Activated T-helper 17 cell treated with anti-CD3 and anti-CD28 coated beads, Interleukin-2, amount 50 U/mL, for 72 hours (primary cell): ENCODE measurements around the gene VSIG2. TPM values are rescaled to one million over a fixed set of nuclear protein-coding genes. Genes with fewer than 3 reads are reported as not detected.

Experiments used
- ATAC-seq: fragments of 150-1000 bp; cut with Tn5 transposase; replicated peaks from 2 replicates; pipeline ENCODE4 v1.10.0; 2021; ENCODE audit warnings: mild to moderate bottlenecking, moderate library complexity
- H3K27ac Mint-ChIP-seq: one replicate; pipeline ENCODE4 v1.8.0; 2022; ENCODE audit warnings: mixed read lengths
- H3K27me3 Mint-ChIP-seq: one replicate; pipeline ENCODE4 v1.8.0; 2022; ENCODE audit warnings: mixed read lengths
- H3K36me3 Mint-ChIP-seq: one replicate; pipeline ENCODE4 v1.8.0; 2022; ENCODE audit warnings: low read depth, mild to moderate bottlenecking, mixed read lengths
- H3K4me1 Mint-ChIP-seq: one replicate; pipeline ENCODE4 v1.8.0; 2022; ENCODE audit warnings: mixed read lengths
- H3K4me3 Mint-ChIP-seq: one replicate; pipeline ENCODE4 v1.8.0; 2022; ENCODE audit warnings: mild to moderate bottlenecking, mixed read lengths
- H3K9me3 Mint-ChIP-seq: one replicate; pipeline ENCODE4 v1.8.0; 2022; ENCODE audit warnings: mixed read lengths
- total RNA-seq, 2 donors: library from RNA; stranded (reverse); gene quantifications; one replicate each; pipeline ENCODE4 v1.2.3, GENCODE V29; 2022

Gene VSIG2
- total RNA-seq, 2 donors from 2014 or later, result not detected

- no peaks in the 10 kb centered on the region for H3K36me3 Mint-ChIP-seq
- ATAC-seq, result no peak
- H3K9me3 Mint-ChIP-seq, result no peaks in the 10 kb centered on the region
- peak overlapping the region; percentile 83 for H3K4me3 Mint-ChIP-seq
- peak overlapping the region; percentile 69 for H3K27ac Mint-ChIP-seq
- no peaks in the 10 kb centered on the region for H3K4me1 Mint-ChIP-seq
- no peaks in the 10 kb centered on the region for H3K27me3 Mint-ChIP-seq
Observed at GRCh38 chr11:124747406-124748099, 4.5 kb downstream of the VSIG2 start.

DNA sequence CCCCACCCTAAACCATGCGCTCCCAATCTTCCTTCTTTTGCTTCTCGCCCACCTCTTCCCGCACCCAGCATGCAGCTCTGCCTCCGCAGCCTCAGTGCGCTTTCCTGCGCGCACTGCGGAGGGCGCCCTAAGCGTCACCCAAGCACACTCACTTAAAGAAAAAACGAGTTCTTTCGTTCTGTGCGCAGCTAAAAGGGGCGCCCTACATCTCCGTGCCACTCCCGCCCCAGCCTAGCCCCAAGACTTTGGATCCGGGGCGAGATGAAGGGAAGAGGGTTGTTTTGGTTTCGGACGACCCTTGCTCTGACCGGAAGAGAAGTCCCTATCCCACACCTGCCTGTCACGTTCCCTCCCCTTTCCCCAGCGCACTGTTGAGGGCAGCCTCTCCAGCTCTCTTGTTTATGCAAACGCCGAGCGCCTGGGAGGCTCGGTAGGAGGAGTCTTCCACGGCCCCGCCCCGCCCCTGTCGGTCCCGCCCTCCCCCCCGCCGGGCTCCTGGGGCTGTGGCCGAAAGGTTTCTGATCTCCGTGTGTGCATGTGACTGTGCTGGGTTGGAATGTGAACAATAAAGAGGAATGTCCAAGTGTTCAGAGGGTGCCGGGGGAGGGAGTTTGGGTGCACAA is 5.3 kb downstream of the VSIG2 start:
- peak overlapping the region; percentile 83 for H3K4me3 Mint-ChIP-seq
- no peaks in the 10 kb centered on the region for H3K27me3 Mint-ChIP-seq
- H3K36me3 Mint-ChIP-seq, result no peaks in the 10 kb centered on the region
- H3K9me3 Mint-ChIP-seq, result no peaks in the 10 kb centered on the region
- H3K4me1 Mint-ChIP-seq, result no peaks in the 10 kb centered on the region
- peak; percentile 93 for ATAC-seq
- H3K27ac Mint-ChIP-seq, result peak overlapping the region; percentile 69

GRCh38 chr11:124745835-124746620 is 6.0 kb downstream of the VSIG2 start:
- H3K27ac Mint-ChIP-seq, result peak overlapping the region; percentile 69
- no peaks in the 10 kb centered on the region for H3K9me3 Mint-ChIP-seq
- H3K4me3 Mint-ChIP-seq, result peak overlapping the region; percentile 83
- ATAC-seq, result peak; percentile 19
- H3K27me3 Mint-ChIP-seq, result no peaks in the 10 kb centered on the region
- H3K4me1 Mint-ChIP-seq, result no peaks in the 10 kb centered on the region
- H3K36me3 Mint-ChIP-seq, result no peaks in the 10 kb centered on the region

DNA sequence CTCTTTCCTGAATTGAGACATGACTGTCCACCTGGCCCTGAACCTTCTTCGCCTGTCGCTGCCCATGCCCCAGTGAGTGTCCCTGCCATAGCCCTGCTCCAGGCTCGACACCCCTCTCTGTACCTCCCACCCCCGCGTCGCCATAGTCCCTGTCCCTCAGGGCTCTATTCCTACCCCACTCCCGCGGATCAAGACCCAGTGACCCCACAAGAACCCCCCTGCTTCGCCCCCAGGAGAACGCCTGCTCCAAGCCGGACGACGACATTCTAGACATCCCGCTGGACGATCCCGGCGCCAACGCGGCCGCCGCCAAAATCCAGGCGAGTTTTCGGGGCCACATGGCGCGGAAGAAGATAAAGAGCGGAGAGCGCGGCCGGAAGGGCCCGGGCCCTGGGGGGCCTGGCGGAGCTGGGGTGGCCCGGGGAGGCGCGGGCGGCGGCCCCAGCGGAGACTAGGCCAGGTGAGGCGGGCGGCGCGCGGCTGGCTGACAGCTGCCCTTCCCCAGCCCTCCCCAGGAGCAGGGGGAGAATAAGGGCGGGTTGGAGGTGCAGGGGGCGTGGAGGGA is 6.7 kb downstream of the VSIG2 start:
- Mint-ChIP-seq H3K4me1 (peaks cover 6% of the 10 kb centered on the region), H3K9me3 (no peaks in the 10 kb centered on the region), H3K27ac (no peak overlapping the region), H3K36me3 (no peaks in the 10 kb centered on the region), H3K27me3 (no peaks in the 10 kb centered on the region), H3K4me3 (peak overlapping the region; percentile 83)
- ATAC-seq, result no peak

- Mint-ChIP-seq H3K27me3 (no peaks in the 10 kb centered on the region), H3K4me1 (peaks cover 12% of the 10 kb centered on the region), H3K9me3 (no peaks in the 10 kb centered on the region), H3K4me3 (no peak overlapping the region), H3K36me3 (no peaks in the 10 kb centered on the region), H3K27ac (no peak overlapping the region)
- ATAC-seq, result no peak
Observed at GRCh38 chr11:124743050-124743449, 9.0 kb downstream of the VSIG2 start.

- Mint-ChIP-seq H3K27ac (no peak overlapping the region), H3K4me1 (peaks cover 12% of the 10 kb centered on the region)
- ATAC-seq, result no peak
Observed at GRCh38 chr11:124742555-124742954, 9.5 kb downstream of the VSIG2 start.

GRCh38 chr11:124740277-124740882 is 11.7 kb downstream of the VSIG2 start:
- peak; percentile 64 for ATAC-seq
- no peak overlapping the region for H3K27ac Mint-ChIP-seq
- H3K9me3 Mint-ChIP-seq, result no peaks in the 10 kb centered on the region

More at GRCh38 chr11:124742555-124742954, 9.5 kb downstream of the VSIG2 start:
- Mint-ChIP-seq H3K36me3 (no peaks in the 10 kb centered on the region), H3K9me3 (no peaks in the 10 kb centered on the region), H3K4me3 (no peak overlapping the region), H3K27me3 (no peaks in the 10 kb centered on the region)

DNA sequence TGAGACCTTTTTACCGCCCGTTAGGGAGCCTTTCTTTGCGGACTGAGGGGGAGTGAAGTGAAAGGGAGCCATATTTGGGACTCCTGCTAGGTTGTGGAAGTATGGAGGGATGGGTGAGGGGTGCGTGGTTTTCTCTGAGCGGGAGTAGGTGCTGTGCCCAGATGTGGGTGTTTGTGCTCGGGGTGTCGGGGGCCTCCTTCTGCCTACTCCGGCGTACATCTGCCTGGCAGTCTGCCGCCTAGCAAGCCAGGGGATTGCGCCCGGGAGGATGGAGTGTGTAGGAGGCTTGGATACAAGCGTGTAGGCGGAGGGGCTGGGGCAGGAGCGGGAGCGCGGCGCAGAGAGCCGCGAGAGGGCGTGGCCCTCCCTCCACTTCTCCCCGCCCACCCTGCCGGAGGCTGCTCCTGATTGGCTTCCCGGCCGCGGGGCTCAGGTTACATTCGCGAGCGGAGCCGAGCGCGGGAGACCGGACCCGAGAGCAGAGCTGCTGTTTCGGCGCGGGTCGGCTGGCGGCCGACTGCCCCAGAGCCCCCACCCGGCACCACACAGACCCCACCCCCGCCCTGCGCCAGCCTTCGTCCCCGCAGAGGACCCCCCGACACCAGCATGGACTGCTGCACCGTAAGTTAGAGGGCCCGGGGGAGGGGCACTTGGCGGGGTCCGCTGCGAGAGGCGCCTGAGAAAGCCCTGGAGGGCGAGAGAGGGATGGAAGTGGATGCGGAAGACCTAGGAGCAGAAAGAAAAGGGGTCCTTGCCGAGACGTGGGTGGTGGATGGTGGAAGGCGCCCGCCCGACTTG is 12.4 kb downstream of the VSIG2 start, which contains the start of gene NRGN:
Gene NRGN (plus strand): TSS at position 464 of the 798 bp plus-strand sequence. CDS start 143 bp downstream, at position 607.
- H3K36me3 Mint-ChIP-seq, result no peaks in the 10 kb centered on the region
- H3K4me3 Mint-ChIP-seq, result peak within 1 kb of the TSS; percentile 88
- peak; percentile 94 for ATAC-seq
- no peaks in the 10 kb centered on the region for H3K9me3 Mint-ChIP-seq
- peak within 1 kb of the TSS; percentile 20 for H3K27ac Mint-ChIP-seq
- H3K27me3 Mint-ChIP-seq, result no peaks in the 10 kb centered on the region
- H3K4me1 Mint-ChIP-seq, result peaks cover 12% of the 10 kb centered on the region

More at GRCh38 chr11:124740277-124740882, 11.7 kb downstream of the VSIG2 start:
- no peaks in the 10 kb centered on the region for H3K36me3 Mint-ChIP-seq
- peak overlapping the region; percentile 88 for H3K4me3 Mint-ChIP-seq
- no peaks in the 10 kb centered on the region for H3K27me3 Mint-ChIP-seq
- peaks cover 12% of the 10 kb centered on the region for H3K4me1 Mint-ChIP-seq

DNA sequence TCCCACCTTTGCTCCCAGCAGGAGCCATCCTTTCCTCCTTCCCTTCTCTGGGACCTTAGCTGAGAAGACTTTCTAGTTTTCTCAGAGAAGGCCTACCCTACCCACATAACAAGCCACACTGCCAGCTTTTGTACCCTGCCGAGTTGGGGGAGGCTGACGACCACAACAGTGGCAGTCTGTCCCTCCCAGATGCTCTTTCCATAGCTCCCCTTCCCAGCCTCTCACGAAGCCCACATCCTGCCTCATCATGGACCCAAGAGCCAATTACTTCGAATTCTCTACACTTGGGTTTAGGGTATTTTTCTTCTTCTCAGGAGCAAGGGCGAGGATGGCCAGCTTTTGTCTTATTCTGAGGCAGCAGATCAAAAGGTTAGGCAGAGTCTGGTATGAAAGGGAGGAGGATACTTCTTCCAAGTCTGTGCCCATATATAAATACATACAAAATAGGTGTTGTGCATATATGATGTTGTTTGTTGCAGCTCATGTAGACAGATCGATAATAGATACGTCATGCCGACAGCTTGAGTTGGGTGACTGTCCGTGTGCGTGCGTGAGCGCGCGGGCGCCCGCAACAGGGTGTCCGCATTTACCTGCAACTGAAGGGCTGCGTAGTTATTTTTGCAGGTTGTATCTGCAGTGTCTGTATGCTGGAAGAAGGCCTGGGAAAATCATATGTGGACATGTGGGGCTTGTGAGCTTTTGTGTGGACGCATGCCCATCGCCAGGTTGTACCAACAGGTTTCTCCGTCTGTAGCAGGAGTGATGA is 13.2 kb downstream of the VSIG2 start:
- no peak for ATAC-seq
- Mint-ChIP-seq H3K9me3 (no peaks in the 10 kb centered on the region), H3K4me3 (peak overlapping the region; percentile 88), H3K27me3 (no peaks in the 10 kb centered on the region), H3K4me1 (peaks cover 12% of the 10 kb centered on the region), H3K36me3 (no peaks in the 10 kb centered on the region), H3K27ac (peak overlapping the region; percentile 20)

- H3K27ac Mint-ChIP-seq, result no peak overlapping the region
- no peaks in the 10 kb centered on the region for H3K36me3 Mint-ChIP-seq
- H3K9me3 Mint-ChIP-seq, result no peaks in the 10 kb centered on the region
- H3K27me3 Mint-ChIP-seq, result no peaks in the 10 kb centered on the region
- H3K4me1 Mint-ChIP-seq, result peaks cover 12% of the 10 kb centered on the region
- no peak for ATAC-seq
- H3K4me3 Mint-ChIP-seq, result no peak overlapping the region
Observed at GRCh38 chr11:124737638-124738305, 14.3 kb downstream of the VSIG2 start.

DNA sequence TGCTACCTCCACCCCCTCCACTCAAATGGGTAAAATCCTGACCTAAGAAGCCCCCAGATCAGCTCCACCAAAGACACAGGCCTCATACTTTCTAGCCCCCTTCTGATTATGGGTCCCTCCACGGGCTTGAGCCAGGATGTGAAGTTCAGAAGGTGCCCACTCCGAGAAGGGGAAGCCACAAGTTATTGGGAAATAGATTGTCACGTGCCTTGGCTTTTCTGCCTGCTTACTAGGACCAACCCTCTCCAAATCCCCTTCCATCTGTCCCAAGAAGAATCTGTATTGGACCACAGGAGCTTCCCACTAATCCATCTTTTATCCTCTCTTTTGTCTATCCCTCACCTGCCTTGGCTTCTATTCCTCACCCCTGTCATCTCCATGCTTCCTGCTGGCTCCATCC is 15.3 kb downstream of the VSIG2 start:
- no peaks in the 10 kb centered on the region for H3K36me3 Mint-ChIP-seq
- H3K27ac Mint-ChIP-seq, result no peak overlapping the region
- no peak for ATAC-seq
- H3K9me3 Mint-ChIP-seq, result no peaks in the 10 kb centered on the region
- peaks cover 12% of the 10 kb centered on the region for H3K4me1 Mint-ChIP-seq
- no peaks in the 10 kb centered on the region for H3K27me3 Mint-ChIP-seq
- no peak overlapping the region for H3K4me3 Mint-ChIP-seq

DNA sequence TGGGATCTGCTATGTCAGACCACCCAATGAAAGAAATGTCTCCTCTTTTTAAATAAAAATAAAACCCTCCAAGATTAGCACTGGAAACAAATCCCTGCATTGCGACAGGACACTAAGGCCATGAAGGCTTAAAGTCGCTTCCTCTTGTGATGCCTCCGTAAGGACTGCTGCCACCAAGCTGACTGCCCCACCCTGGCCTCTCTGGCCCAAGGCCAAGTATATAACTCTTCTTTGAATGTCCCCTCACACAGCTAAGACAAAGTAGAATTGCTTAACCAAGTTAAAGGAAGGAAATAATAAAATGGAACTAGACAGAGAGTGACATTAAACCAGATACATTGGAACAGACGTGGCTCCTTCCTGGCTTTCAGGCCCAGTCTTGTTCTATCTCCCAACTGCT is 19.8 kb downstream of the VSIG2 start:
- no peak overlapping the region for H3K4me3 Mint-ChIP-seq
- H3K9me3 Mint-ChIP-seq, result no peaks in the 10 kb centered on the region
- H3K27ac Mint-ChIP-seq, result no peak overlapping the region
- no peak for ATAC-seq
- no peaks in the 10 kb centered on the region for H3K4me1 Mint-ChIP-seq
- H3K36me3 Mint-ChIP-seq, result no peaks in the 10 kb centered on the region
- no peaks in the 10 kb centered on the region for H3K27me3 Mint-ChIP-seq
